RWPE1 (cell line): Measurements from ENCODE around the gene PXMP2.

Experiments
- CTCF ChIA-PET: fragments of 350-600 bp; sonication (Branson Sonifier 250); formaldehyde crosslinking; extraction: SDS; loops from one replicate; lab custom pipeline; 2021; lab: Yijun Ruan, JAX
- POLR2A ChIA-PET: fragments of 400-600 bp; formaldehyde crosslinking; extraction: SDS; loops from one replicate; lab custom pipeline; 2020; ENCODE audit warnings: antibody characterized with exemption; ENCODE audit not compliant: low non-redundant PET; lab: Yijun Ruan, JAX
- DNase-seq: peaks from one replicate; pipeline ENCODE4 v3.0.0; 2012; ENCODE audit warnings: low spot score
- H3K27ac ChIP-seq: fragments of 450-650 bp; 2 replicates; pipeline ENCODE4 v1.5.1; 2017
- CTCF ChIP-seq: fragments of 450-650 bp; conservative IDR thresholded peaks from 2 replicates; pipeline ENCODE4 v1.5.1; 2017; ENCODE audit warnings: low read depth, mild to moderate bottlenecking

PXMP2 gene

DNA sequence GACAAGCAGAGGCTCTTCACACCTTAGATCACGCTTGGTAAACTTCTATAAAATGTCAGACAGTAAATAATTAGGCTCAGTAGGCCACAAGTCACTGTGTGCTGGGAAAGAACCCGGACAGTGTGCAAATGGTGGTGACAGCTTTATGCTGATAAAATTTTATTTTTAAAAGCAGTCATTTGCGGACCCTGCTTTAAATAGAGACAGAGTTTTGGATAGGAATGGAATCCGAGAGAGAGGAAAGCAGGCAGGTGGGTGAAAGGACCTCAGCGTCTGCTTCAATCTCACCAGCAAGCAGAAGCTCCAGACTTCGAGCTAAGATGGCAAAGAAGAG is 52.9 kb downstream of the PXMP2 start:
- POLR2A ChIA-PET = no interaction called here
- TF ChIP-seq CTCF = no peak
- CTCF ChIA-PET = interaction anchor here (0.6 kb wide), 1 partner anchor 20 kb away, joined by 3 read pairs; no protein-coding TSS in a partner anchor

DNA sequence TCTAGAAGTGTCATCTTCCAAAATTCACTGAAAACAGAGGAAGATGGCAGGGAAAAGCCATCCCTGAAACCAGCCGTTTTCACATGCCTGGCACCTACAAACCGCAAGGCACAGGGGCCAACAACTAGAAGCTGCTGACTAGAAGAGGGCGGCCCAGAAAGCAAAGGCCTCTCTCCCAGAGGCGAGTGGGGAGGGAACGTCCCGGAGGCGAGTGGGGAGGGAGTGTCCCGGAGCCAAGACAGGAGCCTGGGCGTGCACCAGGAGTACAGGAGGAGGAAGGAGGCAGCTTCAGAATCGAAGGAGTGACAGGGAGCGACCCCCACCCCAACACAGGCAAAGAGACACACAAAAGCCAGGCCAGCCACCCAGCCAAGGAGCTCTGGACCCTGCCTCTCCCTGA is 53.3 kb downstream of the PXMP2 start:
- CTCF ChIA-PET = no interaction called here
- 0 out of 2 replicates have a peak overlapping the region, but pooled peaks have one; percentile 5 for H3K27ac ChIP-seq
- no peak for TF ChIP-seq CTCF
- POLR2A ChIA-PET = no interaction called here
- no peak for DNase-seq

More for the DNA sequence above, 52.9 kb downstream of the PXMP2 start:
- no peak for DNase-seq
- 0 out of 2 replicates have a peak overlapping the region, but pooled peaks have one; percentile 5 for H3K27ac ChIP-seq

DNA sequence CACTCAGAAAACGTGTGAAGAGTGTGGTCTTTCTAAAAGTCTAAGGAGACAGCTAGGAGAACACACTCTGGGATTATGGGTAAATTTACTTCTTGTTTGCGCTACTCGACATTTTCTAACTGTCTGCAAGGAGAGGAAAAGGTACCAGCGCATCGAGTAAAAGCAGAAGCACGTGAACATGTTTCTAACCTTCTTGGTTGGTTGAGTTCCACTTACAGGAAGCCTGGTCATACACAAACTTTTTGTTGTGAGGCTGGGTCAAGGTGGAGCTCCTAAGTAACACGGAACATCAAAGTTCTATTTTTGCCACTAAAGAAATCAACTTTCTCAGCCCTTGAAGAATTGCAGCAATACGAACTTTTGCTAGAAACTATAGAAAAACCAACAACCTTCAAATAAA is 54.2 kb downstream of the PXMP2 start:
- ChIA-PET POLR2A (no interaction called here), CTCF (interaction anchor here (0.6 kb wide), 1 partner anchor 31 kb away, joined by 3 read pairs; the partner anchor contains the start of gene PGAM5)
- H3K27ac ChIP-seq = no peak overlapping the region
- no peak for DNase-seq
- no peak for TF ChIP-seq CTCF

GRCh38 chr12:132743831-132744230 is 56.4 kb downstream of the PXMP2 start:
- CTCF ChIA-PET = no interaction called here
- POLR2A ChIA-PET = no interaction called here

GRCh38 chr12:132746613-132747012 is 59.2 kb downstream of the PXMP2 start:
- ChIA-PET POLR2A (no interaction called here), CTCF (no interaction called here)
- TF ChIP-seq CTCF = no peak
- 0 out of 2 replicates have a peak overlapping the region, but pooled peaks have one; percentile 31 for H3K27ac ChIP-seq
- no peak for DNase-seq

More at GRCh38 chr12:132743831-132744230, 56.4 kb downstream of the PXMP2 start:
- DNase-seq = no peak
- no peak overlapping the region for H3K27ac ChIP-seq
- TF ChIP-seq CTCF = no peak

GRCh38 chr12:132747395-132747794 is 60.0 kb downstream of the PXMP2 start:
- CTCF ChIA-PET = no interaction called here

More at GRCh38 chr12:132747395-132747794, 60.0 kb downstream of the PXMP2 start:
- DNase-seq = no peak
- H3K27ac ChIP-seq = no peak overlapping the region
- no peak for TF ChIP-seq CTCF
- POLR2A ChIA-PET = no interaction called here
